Measurements from ENCODE around the gene KLHL13. TPM values are rescaled to one million over a fixed set of nuclear protein-coding genes. Genes with fewer than 3 reads are reported as not detected.
"Not testable (repeated sequence)": the region's sequence is repeated elsewhere in the genome, so short reads cannot be mapped to it uniquely, and the experiment has no call there.

The KLHL13 gene
- total and polyA plus RNA-seq, 2 experiments from 2014 or later: 0.43 TPM; not detected in 1

- Histone ChIP-seq H3K4me1 (ENCODE audit: insufficient read depth) (no peaks in the 10 kb centered on the region), H3K9me3 (ENCODE audit: low read depth) (no peaks in the 10 kb centered on the region), H4K20me1 (ENCODE audit: insufficient read depth) (no peaks in the 10 kb centered on the region), H3K27ac (no peak overlapping the region), H3K9ac (no peak overlapping the region), H3K79me2 (ENCODE audit: insufficient read depth) (no peaks in the 10 kb centered on the region), H3F3A (ENCODE audit: insufficient read depth) (no peaks in the 10 kb centered on the region), H3K4me2 (ENCODE audit: unreplicated experiment) (no peak overlapping the region), H3K27me3 (replicated peaks; ENCODE audit: insufficient read depth) (no peaks in the 10 kb centered on the region), H3K4me3 (no peak overlapping the region), H3K36me3 (ENCODE audit: low read depth) (no peaks in the 10 kb centered on the region), H3K9me2 (ENCODE audit: insufficient read depth) (no peaks in the 10 kb centered on the region), H2AFZ (no peak overlapping the region)
- TF ChIP-seq EZH2phosphoT487 (IDR thresholded peaks at IDR 0.05; ENCODE audit: insufficient read depth, low read depth) (no peak), EZH2 (IDR thresholded peaks at IDR 0.05; ENCODE audit: insufficient read depth, poor library complexity, severe bottlenecking) (no peak)
- in situ Hi-C loops (cut with MboI): no loop called here
- no peak for DNase-seq
- 86 to 89% methylated on average over 6 of the region's 6 CpGs for WGBS, 2 experiments (ENCODE audit: low coverage in 1 of 2, low lambda C conversion rate in 2 of 2, missing lambda C conversion rate in 2 of 2)
Measured at GRCh38 chrX:118156254-118156952, 39.8 kb upstream of the KLHL13 start.

GRCh38 chrX:118153270-118153669 lies 36.7 kb upstream of the KLHL13 start:
- H3F3A ChIP-seq (ENCODE audit: insufficient read depth): no peaks in the 10 kb centered on the region
- H3K4me3 ChIP-seq: no peak overlapping the region
- in situ Hi-C loops (cut with MboI): no loop called here
- no peaks in the 10 kb centered on the region for H3K9me3 ChIP-seq (ENCODE audit: low read depth)
- H2AFZ ChIP-seq: no peak overlapping the region
- WGBS, 2 experiments (ENCODE audit: low coverage in 1 of 2, low lambda C conversion rate in 2 of 2, missing lambda C conversion rate in 2 of 2): 11 to 17% methylated on average over 1 of the region's 1 CpG
- H3K27me3 ChIP-seq (replicated peaks; ENCODE audit: insufficient read depth): no peaks in the 10 kb centered on the region
- no peak overlapping the region for H3K9ac ChIP-seq
- H3K9me2 ChIP-seq (ENCODE audit: insufficient read depth): no peaks in the 10 kb centered on the region
- H3K27ac ChIP-seq: no peak overlapping the region
- TF ChIP-seq EZH2phosphoT487 (IDR thresholded peaks at IDR 0.05; ENCODE audit: insufficient read depth, low read depth): no peak
- TF ChIP-seq EZH2 (IDR thresholded peaks at IDR 0.05; ENCODE audit: insufficient read depth, poor library complexity, severe bottlenecking): no peak
- H3K36me3 ChIP-seq (ENCODE audit: low read depth): no peaks in the 10 kb centered on the region
- H4K20me1 ChIP-seq (ENCODE audit: insufficient read depth): no peaks in the 10 kb centered on the region
- H3K79me2 ChIP-seq (ENCODE audit: insufficient read depth): no peaks in the 10 kb centered on the region
- no peak overlapping the region for H3K4me2 ChIP-seq (ENCODE audit: unreplicated experiment)
- DNase-seq: no peak
- H3K4me1 ChIP-seq (ENCODE audit: insufficient read depth): no peaks in the 10 kb centered on the region

DNA sequence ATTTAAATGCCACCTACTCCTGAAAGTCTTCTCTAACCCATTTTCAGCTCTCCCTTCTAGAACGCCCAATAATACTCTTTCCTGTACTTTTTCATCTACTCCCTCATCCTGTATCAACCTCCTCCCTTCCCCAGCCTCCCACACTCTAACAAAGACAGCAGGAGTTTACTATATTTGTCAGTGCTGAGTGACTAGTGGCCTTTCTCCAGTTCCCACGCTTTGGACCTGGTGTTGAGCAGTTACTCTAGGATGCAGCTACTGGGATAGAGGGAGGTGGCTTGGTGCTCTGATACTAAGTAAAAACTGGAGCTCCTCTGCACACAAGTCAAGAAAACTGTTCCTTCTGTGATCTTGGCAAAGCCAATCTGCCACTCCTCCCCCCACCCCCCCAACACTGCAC lies 36.1 kb upstream of the KLHL13 start:
- TF ChIP-seq EZH2 (IDR thresholded peaks at IDR 0.05; ENCODE audit: insufficient read depth, poor library complexity, severe bottlenecking): no peak
- no peak for TF ChIP-seq EZH2phosphoT487 (IDR thresholded peaks at IDR 0.05; ENCODE audit: insufficient read depth, low read depth)
- no peak overlapping the region for H2AFZ ChIP-seq
- H3F3A ChIP-seq (ENCODE audit: insufficient read depth): no peaks in the 10 kb centered on the region
- no peaks in the 10 kb centered on the region for H3K79me2 ChIP-seq (ENCODE audit: insufficient read depth)
- no peak overlapping the region for H3K9ac ChIP-seq
- H3K4me3 ChIP-seq: no peak overlapping the region
- DNase-seq: no peak
- H3K4me2 ChIP-seq (ENCODE audit: unreplicated experiment): no peak overlapping the region
- H3K4me1 ChIP-seq (ENCODE audit: insufficient read depth): no peaks in the 10 kb centered on the region
- no peak overlapping the region for H3K27ac ChIP-seq
- H4K20me1 ChIP-seq (ENCODE audit: insufficient read depth): no peaks in the 10 kb centered on the region
- H3K27me3 ChIP-seq (replicated peaks; ENCODE audit: insufficient read depth): no peaks in the 10 kb centered on the region
- H3K9me3 ChIP-seq (ENCODE audit: low read depth): no peaks in the 10 kb centered on the region
- WGBS, 2 experiments (ENCODE audit: low coverage in 1 of 2, low lambda C conversion rate in 2 of 2, missing lambda C conversion rate in 2 of 2): 25 to 32% methylated on average over 2 of the region's 2 CpGs
- no peaks in the 10 kb centered on the region for H3K9me2 ChIP-seq (ENCODE audit: insufficient read depth)
- in situ Hi-C loops (cut with MboI): no loop called here
- no peaks in the 10 kb centered on the region for H3K36me3 ChIP-seq (ENCODE audit: low read depth)

- Histone ChIP-seq H3K4me1 (ENCODE audit: insufficient read depth) (no peaks in the 10 kb centered on the region), H4K20me1 (ENCODE audit: insufficient read depth) (no peaks in the 10 kb centered on the region), H3K9me3 (ENCODE audit: low read depth) (no peaks in the 10 kb centered on the region), H3K27ac (no peak overlapping the region), H2AFZ (no peak overlapping the region), H3K36me3 (ENCODE audit: low read depth) (no peaks in the 10 kb centered on the region), H3K79me2 (ENCODE audit: insufficient read depth) (no peaks in the 10 kb centered on the region), H3F3A (ENCODE audit: insufficient read depth) (no peaks in the 10 kb centered on the region), H3K4me3 (no peak overlapping the region), H3K27me3 (replicated peaks; ENCODE audit: insufficient read depth) (no peaks in the 10 kb centered on the region), H3K9me2 (ENCODE audit: insufficient read depth) (no peaks in the 10 kb centered on the region), H3K9ac (no peak overlapping the region), H3K4me2 (ENCODE audit: unreplicated experiment) (no peak overlapping the region)
- TF ChIP-seq EZH2 (IDR thresholded peaks at IDR 0.05; ENCODE audit: insufficient read depth, poor library complexity, severe bottlenecking) (no peak), EZH2phosphoT487 (IDR thresholded peaks at IDR 0.05; ENCODE audit: insufficient read depth, low read depth) (no peak)
- in situ Hi-C loops (cut with MboI): no loop called here
- 59 to 75% methylated on average over 1 of the region's 1 CpG for WGBS, 2 experiments (ENCODE audit: low coverage in 1 of 2, low lambda C conversion rate in 2 of 2, missing lambda C conversion rate in 2 of 2)
- no peak for DNase-seq
Measured at GRCh38 chrX:118148737-118149136, 32.1 kb upstream of the KLHL13 start.

DNA sequence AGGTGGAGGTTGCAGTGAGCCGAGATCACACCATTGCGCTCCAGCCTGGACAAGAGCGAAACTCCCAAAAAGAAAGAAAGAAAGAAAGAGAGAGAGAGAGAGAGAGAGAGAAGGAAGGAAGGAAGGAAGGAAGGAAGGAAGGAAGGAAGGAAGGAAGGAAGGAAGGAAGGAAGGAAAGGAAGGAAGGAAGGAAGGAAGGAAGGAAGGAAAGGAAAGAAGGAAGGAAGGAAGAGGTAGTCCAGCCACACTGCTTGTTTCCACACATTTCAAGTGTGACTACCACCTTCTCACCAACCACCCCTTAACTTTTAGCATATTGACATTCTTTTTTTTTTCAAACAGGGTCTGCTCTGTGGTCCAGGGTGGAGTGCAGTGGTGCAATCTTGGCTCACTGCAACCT lies 31.2 kb upstream of the KLHL13 start:
- WGBS, 2 experiments (ENCODE audit: low coverage in 1 of 2, low lambda C conversion rate in 2 of 2, missing lambda C conversion rate in 2 of 2): 75 to 94% methylated on average over 2 to 3 of the region's 3 CpGs
- H3K4me3 ChIP-seq; H3K4me1 ChIP-seq (ENCODE audit: insufficient read depth); H3K79me2 ChIP-seq (ENCODE audit: insufficient read depth); H3K27ac ChIP-seq; H3K9me2 ChIP-seq (ENCODE audit: insufficient read depth); H3K36me3 ChIP-seq (ENCODE audit: low read depth); DNase-seq; H3F3A ChIP-seq (ENCODE audit: insufficient read depth); in situ Hi-C loops (cut with MboI); H3K27me3 ChIP-seq (replicated peaks; ENCODE audit: insufficient read depth); H3K9ac ChIP-seq; H4K20me1 ChIP-seq (ENCODE audit: insufficient read depth); H2AFZ ChIP-seq; H3K9me3 ChIP-seq (ENCODE audit: low read depth); H3K4me2 ChIP-seq (ENCODE audit: unreplicated experiment): not testable (repeated sequence)
